Right lobe of liver (tissue), 4 donors: ENCODE data around the gene SMIM13.

Experiments used
- CTCF ChIP-seq, 4 donors: fragments of 200-600 bp in 3 of 4; fragments of 450-650 bp in 1 of 4; IDR thresholded peaks; one replicate each; pipeline versions ENCODE4 v1.5.1 to v1.8.0; 2016 to 2022; ENCODE audit warnings: antibody characterized with exemption in 4 of 4, mild to moderate bottlenecking in 2 of 4
- POLR2A ChIP-seq: fragments of 450-650 bp; IDR thresholded peaks from one replicate; pipeline ENCODE4 v1.6.1; 2017; ENCODE audit warnings: antibody characterized with exemption, mild to moderate bottlenecking
- donor health status: DM: no; HTN: no; CAD: no.
- donor health status: DM: no; HTN: no; CAD: no.
- donor health status: DM: no; HTN: yes; CAD: no.

DNA sequence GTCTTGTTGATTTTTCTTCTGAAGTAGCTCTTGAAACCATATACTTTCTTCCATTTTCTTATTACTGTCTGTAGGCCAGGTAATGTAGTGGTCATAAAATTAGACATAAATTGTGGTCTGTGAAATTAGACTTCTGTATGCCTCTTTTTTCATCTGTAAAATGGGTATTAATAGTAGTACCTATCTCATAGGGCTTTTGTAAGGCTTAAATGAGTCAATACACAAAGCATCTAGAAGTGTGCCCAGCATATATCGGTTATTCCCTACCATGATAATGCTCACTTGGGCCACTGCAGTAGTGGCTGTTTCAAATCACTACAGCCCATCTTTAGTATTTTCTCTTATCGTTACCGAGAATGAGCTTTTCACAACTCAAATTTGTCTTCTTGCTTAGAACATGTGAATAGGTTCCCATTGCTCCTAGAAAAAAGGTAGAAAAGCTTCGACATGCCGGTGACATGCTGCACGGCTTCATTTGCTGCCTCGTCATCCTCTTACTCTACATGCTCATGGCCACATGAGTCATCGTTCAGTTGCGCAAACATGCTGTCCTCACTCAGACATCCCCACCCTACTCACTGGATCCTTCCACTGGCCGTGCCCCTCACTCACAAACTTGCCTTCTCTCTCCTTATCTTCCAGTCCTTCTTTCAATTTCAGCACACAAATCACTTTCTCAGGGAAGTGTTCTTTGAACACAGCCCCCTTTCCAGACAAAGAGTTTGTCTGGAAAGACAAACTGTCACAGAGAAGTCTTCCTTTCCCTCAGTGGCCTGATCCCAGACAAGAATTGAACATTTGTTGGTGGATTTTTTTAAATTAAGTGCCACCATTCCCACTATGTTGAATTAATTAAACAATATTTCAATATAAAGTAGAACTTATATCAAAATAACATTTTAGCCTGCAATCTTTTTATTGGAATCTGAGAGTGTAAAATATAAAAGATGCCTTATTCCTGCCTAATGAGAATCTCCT, 50.0 kb downstream of the SMIM13 start:
- TF ChIP-seq CTCF (IDR thresholded peaks at IDR 0.05) (no peak), POLR2A (no peak)
